Naive thymus-derived CD8-positive, alpha-beta T cell (primary cell): ENCODE data around the gene CATSPERZ. TPM values are rescaled to one million over a fixed set of nuclear protein-coding genes. Genes with fewer than 3 reads are reported as not detected.

Experiments
- ATAC-seq, 2 donors: fragments of 150-1000 bp; cut with Tn5 transposase in 1 of 2; sonication (Bioruptor Pico), chemical (Tn5 transposase) in 1 of 2; 1 replicate in 1 of 2; 2 replicates in 1 of 2; pipeline ENCODE4 v1.10.0; 2021; ENCODE audit warnings: mild to moderate bottlenecking in 2 of 2, moderate library complexity in 2 of 2
- POLR2A ChIA-PET: fragments of 350-600 bp; sonication (Branson Sonifier 250); formaldehyde crosslinking; loops from one replicate; lab custom pipeline; 2021; ENCODE audit warnings: antibody characterized with exemption; lab: Charles Lee
- DNase-seq, 10 donors: peaks; one replicate each; pipeline versions ENCODE4 v3.0.0 to v3.0.0-alpha.2; 2020 to 2022
- H3K27ac Mint-ChIP-seq, 10 donors: one replicate each; pipeline ENCODE4 v1.8.0; 2020 to 2022; ENCODE audit warnings: mild to moderate bottlenecking in 10 of 10, mixed read lengths in 10 of 10, moderate library complexity in 4 of 10, inconsistent platforms in 1 of 10
- H3K27me3 Mint-ChIP-seq, 5 donors: one replicate each; pipeline ENCODE4 v1.8.0; 2021 to 2022; ENCODE audit warnings: mixed read lengths in 5 of 5
- H3K36me3 Mint-ChIP-seq, 3 donors: one replicate each; pipeline ENCODE4 v1.8.0; 2020 to 2022; ENCODE audit warnings: mixed read lengths in 3 of 3, mild to moderate bottlenecking in 2 of 3, inconsistent platforms in 1 of 3
- H3K4me1 Mint-ChIP-seq, 4 donors: one replicate each; pipeline ENCODE4 v1.8.0; 2021 to 2022; ENCODE audit warnings: mixed read lengths in 4 of 4
- H3K4me3 Mint-ChIP-seq, 10 donors: one replicate each; pipeline ENCODE4 v1.8.0; 2020 to 2022; ENCODE audit warnings: mild to moderate bottlenecking in 10 of 10, mixed read lengths in 10 of 10, moderate library complexity in 6 of 10, inconsistent platforms in 1 of 10
- H3K9me3 Mint-ChIP-seq, 9 donors: one replicate each; pipeline ENCODE4 v1.8.0; 2020 to 2022; ENCODE audit warnings: mixed read lengths in 9 of 9, mild to moderate bottlenecking in 3 of 9, inconsistent platforms in 1 of 9, moderate library complexity in 1 of 9
- polyA plus RNA-seq, 3 donors: library from polyadenylated mRNA; unstranded; fragments of 300-500 nt; fragmentation: Illumina TruSeq; gene quantifications; one replicate each; pipeline ENCODE4 v1.2.3, GENCODE V29; 2021
- total RNA-seq, 8 experiments: library from RNA in 2 of 8; stranded (reverse) in 2 of 8; gene quantifications; one replicate each; pipeline ENCODE4 v1.2.3 and lab custom pipeline; 2021 to 2026

CATSPERZ gene
- total and polyA plus RNA-seq, 5 experiments from 2014 or later: not detected

GRCh38 chr11:64265176-64266160 lies 34.7 kb upstream of the CATSPERZ start:
- POLR2A ChIA-PET: interaction anchor here (0.6 to 1.4 kb wide), 5 partner anchors 11 to 58 kb away, joined by 3 to 5 read pairs (median 3); partner anchors contain the start of gene FERMT3
- Mint-ChIP-seq H3K9me3 (no peaks in the 10 kb centered on the region), H3K4me1 (peaks cover 18 to 25% (median 20%) of the 10 kb centered on the region in 4 donors), H3K27me3 (no peaks in the 10 kb centered on the region), H3K27ac (peak overlapping the region in 1 of 10 donors; percentile 69), H3K36me3 (no peaks in the 10 kb centered on the region), H3K4me3 (peak overlapping the region in 1 of 10 donors; percentile 5)
- ATAC-seq (no peak), DNase-seq (no peak)

- Mint-ChIP-seq H3K4me3 (peak overlapping the region in 1 of 10 donors; percentile 5), H3K27me3 (no peaks in the 10 kb centered on the region), H3K27ac (no peak overlapping the region), H3K9me3 (no peaks in the 10 kb centered on the region), H3K36me3 (no peaks in the 10 kb centered on the region), H3K4me1 (peaks cover 18 to 26% (median 21%) of the 10 kb centered on the region in 4 donors)
- DNase-seq: no peak
- POLR2A ChIA-PET: interaction anchor here (0.6 to 6.2 kb wide), 3 partner anchors 10 to 60 kb away, joined by 3 to 106 read pairs (median 3); partner anchors contain the start of gene FERMT3
- ATAC-seq: no peak
These were observed 33.8 kb upstream of the CATSPERZ start for GRCh38 chr11:64266339-64266738.

- Mint-ChIP-seq H3K9me3 (no peaks in the 10 kb centered on the region), H3K4me3 (peak overlapping the region in 6 of 10 donors; percentile 16 to 97 (median 74)), H3K27me3 (no peaks in the 10 kb centered on the region), H3K36me3 (no peaks in the 10 kb centered on the region), H3K27ac (peak overlapping the region in 6 of 10 donors; percentile 35 to 98 (median 76)), H3K4me1 (peaks cover 22 to 36% (median 25%) of the 10 kb centered on the region in 4 donors)
- ATAC-seq (no peak), DNase-seq (no peak)
- POLR2A ChIA-PET: interaction anchor here (0.6 to 6.6 kb wide), 7 partner anchors 10 to 887 kb away, joined by 3 to 140 read pairs (median 69); partner anchors contain the start of genes BAD, FERMT3, FKBP2 and GPR137
These were observed 32.8 kb upstream of the CATSPERZ start for GRCh38 chr11:64267207-64267945.

GRCh38 chr11:64268025-64268892 lies 31.9 kb upstream of the CATSPERZ start:
- ATAC-seq (no peak), DNase-seq (no peak)
- H3K36me3 Mint-ChIP-seq: no peaks in the 10 kb centered on the region
- H3K9me3 Mint-ChIP-seq: no peaks in the 10 kb centered on the region
- H3K27ac Mint-ChIP-seq: peak overlapping the region; percentile 92 to 100 (median 98)
- no peaks in the 10 kb centered on the region for H3K27me3 Mint-ChIP-seq
- POLR2A ChIA-PET: interaction anchor here (0.6 to 6.6 kb wide), 16 partner anchors 10 to 1559 kb away, joined by 3 to 140 read pairs (median 15); partner anchors contain the start of genes BAD, ESRRA, FERMT3 and FKBP2
- peak overlapping the region; percentile 86 to 99 (median 96) for H3K4me3 Mint-ChIP-seq
- H3K4me1 Mint-ChIP-seq: peaks cover 20 to 37% (median 27%) of the 10 kb centered on the region in 4 donors

GRCh38 chr11:64268893-64269539 lies 31.1 kb upstream of the CATSPERZ start:
- ATAC-seq: peak; percentile 0 to 5
- POLR2A ChIA-PET: interaction anchor here (0.6 to 6.6 kb wide), 18 partner anchors 11 to 1560 kb away, joined by 3 to 140 read pairs (median 12); partner anchors contain the start of genes BAD, CCDC88B, ESRRA and FERMT3

GRCh38 chr11:64269540-64270220 lies 30.5 kb upstream of the CATSPERZ start:
- Mint-ChIP-seq H3K27me3 (no peaks in the 10 kb centered on the region), H3K4me1 (peaks cover 20 to 37% (median 27%) of the 10 kb centered on the region in 4 donors), H3K36me3 (no peaks in the 10 kb centered on the region), H3K4me3 (peak overlapping the region; percentile 92 to 99 (median 96)), H3K9me3 (no peaks in the 10 kb centered on the region), H3K27ac (peak overlapping the region; percentile 94 to 100 (median 98))
- POLR2A ChIA-PET: interaction anchor here (0.7 to 6.6 kb wide), 22 partner anchors 12 to 1603 kb away, joined by 3 to 140 read pairs (median 8); partner anchors contain the start of genes BAD, CCDC88B, DNAJC4 and ESRRA
- peak; percentile 93 to 98 (median 97) for DNase-seq
- peak; percentile 76 to 77 for ATAC-seq

More at GRCh38 chr11:64268893-64269539, 31.1 kb upstream of the CATSPERZ start:
- DNase-seq: peak in 2 of 10 donors; percentile 18 to 23
- H3K36me3 Mint-ChIP-seq: no peaks in the 10 kb centered on the region
- peak overlapping the region; percentile 92 to 100 (median 98) for H3K27ac Mint-ChIP-seq
- peaks cover 20 to 37% (median 27%) of the 10 kb centered on the region in 4 donors for H3K4me1 Mint-ChIP-seq
- H3K27me3 Mint-ChIP-seq: no peaks in the 10 kb centered on the region
- H3K4me3 Mint-ChIP-seq: peak overlapping the region; percentile 86 to 99 (median 96)
- H3K9me3 Mint-ChIP-seq: no peaks in the 10 kb centered on the region

GRCh38 chr11:64275031-64275800 lies 24.9 kb upstream of the CATSPERZ start:
- peak overlapping the region in 2 of 10 donors; percentile 8 to 72 for H3K27ac Mint-ChIP-seq
- ATAC-seq (no peak), DNase-seq (no peak)
- peaks cover 0 to 4% (median 0%) of the 10 kb centered on the region in 3 donors for H3K36me3 Mint-ChIP-seq
- H3K9me3 Mint-ChIP-seq: no peaks in the 10 kb centered on the region
- POLR2A ChIA-PET: interaction anchor here (0.7 to 1.5 kb wide), 2 partner anchors 9 to 42 kb away, joined by 4 to 7 read pairs; partner anchors contain the start of genes BAD and PRDX5
- H3K4me3 Mint-ChIP-seq: no peak overlapping the region
- H3K27me3 Mint-ChIP-seq: no peaks in the 10 kb centered on the region
- H3K4me1 Mint-ChIP-seq: peaks cover 4 to 14% (median 10%) of the 10 kb centered on the region in 4 donors

GRCh38 chr11:64275841-64276240 lies 24.3 kb upstream of the CATSPERZ start:
- Mint-ChIP-seq H3K9me3 (no peaks in the 10 kb centered on the region), H3K4me1 (peaks cover 2 to 11% (median 7%) of the 10 kb centered on the region in 4 donors), H3K4me3 (no peak overlapping the region), H3K27me3 (no peaks in the 10 kb centered on the region), H3K27ac (no peak overlapping the region), H3K36me3 (peaks cover 0 to 4% (median 0%) of the 10 kb centered on the region in 3 donors)
- no peak for DNase-seq
- no peak for ATAC-seq
- POLR2A ChIA-PET: interaction anchor here (1.5 kb wide), 1 partner anchor 8 kb away, joined by 7 read pairs; the partner anchor contains the start of gene BAD

- POLR2A ChIA-PET: interaction anchor here (0.6 kb wide), 1 partner anchor 11 kb away, joined by 3 read pairs; no protein-coding TSS in a partner anchor
- ATAC-seq: no peak
- no peaks in the 10 kb centered on the region for H3K9me3 Mint-ChIP-seq
- H3K4me3 Mint-ChIP-seq: no peak overlapping the region
- no peaks in the 10 kb centered on the region for H3K27me3 Mint-ChIP-seq
- H3K4me1 Mint-ChIP-seq: peaks cover under 1 to 11% (median 5%) of the 10 kb centered on the region in 4 donors
- DNase-seq: peak in 1 of 10 donors; percentile 47
- peaks cover 0 to 11% (median 2%) of the 10 kb centered on the region in 3 donors for H3K36me3 Mint-ChIP-seq
- no peak overlapping the region for H3K27ac Mint-ChIP-seq
These were observed 23.3 kb upstream of the CATSPERZ start for GRCh38 chr11:64276653-64277431.
